NCI-H2227 (cell line): ENCODE measurements around the gene C10orf95.
"Not testable (repeated sequence)": the region's sequence is repeated elsewhere in the genome, so short reads cannot be mapped to it uniquely, and the experiment has no call there.

Experiments used
- DNase-seq: peaks from one replicate; lab custom pipeline; 2025; ENCODE audit not compliant: unreplicated experiment; lab: John Stamatoyannopoulos, UW

The C10orf95 gene

DNA sequence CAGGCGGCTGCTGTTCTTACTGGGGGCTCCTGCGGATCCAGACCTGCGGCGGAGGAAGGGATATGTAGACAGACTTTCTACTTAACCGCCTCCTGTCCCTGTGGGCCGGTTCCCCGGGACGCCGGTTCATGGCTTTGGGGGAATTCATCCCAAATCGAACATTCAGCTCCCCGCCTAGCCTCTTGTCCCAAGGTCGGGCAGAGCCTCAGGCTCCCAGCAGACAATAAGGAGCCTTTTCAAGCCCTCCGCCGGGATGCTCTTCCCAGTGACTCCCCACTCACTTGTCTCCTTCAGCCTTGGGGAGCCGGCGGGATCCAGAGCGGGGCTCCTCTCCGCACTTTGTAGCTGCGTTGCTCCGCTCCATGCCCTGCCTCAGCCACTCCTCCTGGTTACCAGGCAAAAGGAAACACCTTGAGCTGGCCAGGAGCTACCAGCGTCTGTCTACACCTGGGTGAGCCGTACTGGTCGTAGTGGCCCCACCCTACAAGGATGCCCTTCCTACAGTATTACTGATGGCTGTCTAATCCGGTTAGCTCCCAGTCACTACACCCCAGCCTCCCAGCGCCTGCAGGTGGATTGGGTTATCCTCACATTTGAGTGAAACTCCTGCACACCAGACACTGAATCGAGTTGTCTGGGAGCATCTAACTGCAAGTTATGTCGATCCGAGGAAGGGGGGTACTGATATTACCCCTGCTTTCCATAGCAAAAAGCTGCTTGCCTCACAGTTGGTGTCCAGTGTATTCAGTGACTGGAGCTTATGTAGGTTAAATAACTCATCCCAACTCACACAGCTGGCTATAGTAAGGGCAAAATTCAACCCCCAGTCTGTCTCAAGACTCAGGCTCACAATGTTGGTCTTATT, at the start of gene C10orf95:
C10orf95 (minus strand) TSS at position 439 of the 865 bp plus-strand sequence. CDS start 450 bp downstream, outside the sequence.
- DNase-seq = no peak

- DNase-seq = not testable (repeated sequence)
These were observed 49.3 kb upstream of the C10orf95 start for GRCh38 chr10:102500686-102501085.

GRCh38 chr10:102499356-102499755, 48.0 kb upstream of the C10orf95 start:
- DNase-seq = no peak

GRCh38 chr10:102497545-102497944, 46.2 kb upstream of the C10orf95 start:
- no peak for DNase-seq

GRCh38 chr10:102493771-102494170, 42.4 kb upstream of the C10orf95 start:
- no peak for DNase-seq

GRCh38 chr10:102492983-102493382, 41.6 kb upstream of the C10orf95 start:
- no peak for DNase-seq

GRCh38 chr10:102492344-102492939, 41.1 kb upstream of the C10orf95 start:
- DNase-seq = no peak

DNA sequence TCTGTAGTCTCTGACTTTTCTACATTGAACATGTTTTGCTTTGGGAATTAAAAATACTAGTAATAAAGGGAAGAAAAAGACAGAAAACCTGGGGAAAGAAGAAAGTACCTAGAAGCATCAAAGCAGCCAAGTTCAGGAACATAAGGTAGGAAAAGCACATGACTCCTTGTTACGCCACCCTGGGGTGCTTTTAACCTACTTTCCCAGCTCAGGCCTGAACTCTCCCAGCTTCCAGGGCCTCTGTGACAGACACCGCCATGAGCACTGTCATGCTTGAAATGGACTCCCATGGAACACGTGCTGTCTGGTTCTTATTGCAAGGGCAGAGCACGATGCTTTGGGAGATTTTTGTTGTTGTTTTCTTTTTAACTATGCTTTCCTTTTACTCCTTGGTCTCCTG, 39.8 kb upstream of the C10orf95 start:
- DNase-seq = no peak

DNA sequence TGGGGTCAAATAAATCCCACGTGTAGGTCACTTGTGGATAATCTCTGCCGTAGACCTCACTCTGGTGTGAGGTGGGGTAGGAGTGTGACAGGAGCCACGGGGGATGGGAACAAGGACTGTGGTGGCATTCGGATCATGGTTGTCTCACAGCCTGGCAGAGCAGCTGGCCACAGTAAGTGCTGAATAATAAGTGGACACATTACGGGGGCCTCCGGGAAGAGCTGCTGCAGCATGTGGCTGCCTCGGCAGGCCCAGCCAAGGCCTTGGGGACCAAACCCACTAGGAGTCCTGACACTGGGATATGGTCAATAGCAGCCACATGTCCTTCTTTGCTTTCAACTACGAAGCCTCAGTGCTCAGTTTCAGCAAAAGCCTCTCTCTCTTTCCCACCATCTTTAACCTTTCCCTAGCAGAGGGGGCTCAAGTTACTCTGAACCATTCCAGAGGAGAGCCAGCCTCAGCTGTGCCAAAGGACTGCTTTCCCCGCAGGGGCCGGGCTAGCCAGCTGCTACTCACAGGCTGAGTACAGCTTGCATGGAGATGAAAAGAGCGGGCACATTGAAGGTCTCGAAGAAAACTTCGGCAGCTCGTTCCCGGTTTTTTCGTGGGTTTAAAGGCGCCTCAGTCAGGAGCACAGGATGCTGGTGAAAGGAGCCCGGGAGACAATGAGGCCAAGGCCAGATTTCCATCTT, 33.9 kb upstream of the C10orf95 start:
- DNase-seq = no peak

GRCh38 chr10:102484021-102484420, 32.7 kb upstream of the C10orf95 start:
- DNase-seq = no peak

GRCh38 chr10:102480396-102480795, 29.1 kb upstream of the C10orf95 start:
- DNase-seq = no peak

DNA sequence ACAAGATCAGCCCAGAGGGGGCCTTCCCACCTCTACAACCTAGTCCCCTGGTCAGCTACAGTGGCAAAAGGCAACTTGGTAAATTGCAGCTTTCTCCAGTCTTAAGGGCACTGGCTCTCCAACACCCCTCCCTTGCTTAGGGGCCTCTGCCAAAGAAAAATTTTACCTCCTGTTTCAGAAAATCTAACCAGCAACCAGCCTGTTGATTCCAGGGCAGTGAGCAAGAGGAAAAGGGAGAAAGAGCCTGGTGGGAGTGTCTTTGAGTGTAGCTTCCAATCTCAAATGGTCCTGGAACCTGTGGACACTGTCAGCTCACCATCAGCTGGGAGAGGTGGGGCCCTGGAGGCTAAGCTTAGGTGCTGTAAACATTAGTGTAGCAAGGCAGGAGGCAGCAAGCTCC, 28.3 kb upstream of the C10orf95 start:
- DNase-seq = no peak

GRCh38 chr10:102476466-102477141, 25.3 kb upstream of the C10orf95 start:
- no peak for DNase-seq

- no peak for DNase-seq
These were observed 24.2 kb upstream of the C10orf95 start for GRCh38 chr10:102475451-102476040.

- no peak for DNase-seq
These were observed 22.3 kb upstream of the C10orf95 start for GRCh38 chr10:102473445-102474331.

DNA sequence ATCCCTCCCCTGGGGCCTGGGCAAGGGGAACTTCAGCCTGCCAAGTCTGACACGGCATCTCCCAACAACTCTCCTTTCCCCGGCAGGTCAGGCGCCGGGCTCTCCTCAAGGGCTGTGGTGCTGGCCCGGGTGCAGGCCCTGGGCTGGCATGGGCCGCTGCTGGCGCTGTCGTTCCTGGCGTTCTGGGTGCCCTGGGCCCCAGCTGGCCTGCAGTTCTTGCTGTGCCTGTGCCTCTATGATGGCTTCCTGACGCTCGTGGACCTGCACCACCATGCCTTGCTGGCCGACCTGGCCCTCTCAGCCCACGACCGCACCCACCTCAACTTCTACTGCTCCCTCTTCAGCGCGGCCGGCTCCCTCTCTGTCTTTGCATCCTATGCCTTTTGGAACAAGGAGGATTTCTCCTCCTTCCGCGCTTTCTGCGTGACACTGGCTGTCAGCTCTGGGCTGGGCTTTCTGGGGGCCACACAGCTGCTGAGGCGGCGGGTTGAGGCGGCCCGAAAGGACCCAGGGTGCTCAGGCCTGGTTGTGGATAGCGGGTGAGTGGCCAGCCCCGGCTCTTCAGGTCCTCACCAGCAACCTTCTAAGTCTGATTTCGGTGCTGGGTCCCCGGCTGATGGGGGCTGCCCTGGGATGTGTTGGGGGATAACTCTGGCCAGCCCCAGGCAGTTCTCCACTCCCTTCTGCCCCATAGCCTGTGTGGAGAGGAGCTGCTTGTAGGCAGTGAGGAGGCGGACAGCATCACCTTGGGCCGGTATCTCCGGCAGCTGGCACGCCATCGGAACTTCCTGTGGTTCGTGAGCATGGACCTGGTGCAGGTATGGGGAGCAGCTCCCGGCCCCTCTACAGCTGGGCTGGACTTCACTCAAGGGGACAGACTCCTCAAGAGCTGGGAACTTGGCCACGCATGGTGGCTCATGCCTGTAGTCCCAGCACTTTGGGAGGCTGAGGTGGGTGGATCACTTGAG, 19.5 kb upstream of the C10orf95 start:
- DNase-seq = no peak

- no peak for DNase-seq
These were observed 17.3 kb upstream of the C10orf95 start for GRCh38 chr10:102468683-102469082.

DNA sequence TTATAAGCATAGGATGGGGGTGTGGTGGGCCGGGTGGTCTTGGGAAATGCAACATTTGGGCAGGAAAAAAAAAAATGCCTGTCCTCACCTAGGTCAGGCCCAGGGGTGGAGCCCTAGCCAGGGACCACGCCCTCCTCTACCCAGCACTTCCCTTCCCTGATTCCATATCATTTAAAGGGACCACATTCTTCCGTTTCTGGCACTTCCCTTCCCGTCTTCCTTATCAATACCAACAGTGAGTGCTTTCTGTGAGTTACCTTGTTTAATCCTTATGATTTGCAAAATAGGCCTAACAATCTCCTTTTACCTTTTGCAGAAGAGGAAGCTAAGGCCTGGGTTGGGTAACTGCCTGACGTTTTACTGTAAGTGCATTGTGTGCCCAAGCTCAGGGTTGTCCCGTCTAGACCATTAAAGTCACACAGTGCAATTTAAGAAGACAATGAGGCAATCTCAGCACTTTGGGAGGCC, 16.7 kb upstream of the C10orf95 start:
- DNase-seq = no peak

DNA sequence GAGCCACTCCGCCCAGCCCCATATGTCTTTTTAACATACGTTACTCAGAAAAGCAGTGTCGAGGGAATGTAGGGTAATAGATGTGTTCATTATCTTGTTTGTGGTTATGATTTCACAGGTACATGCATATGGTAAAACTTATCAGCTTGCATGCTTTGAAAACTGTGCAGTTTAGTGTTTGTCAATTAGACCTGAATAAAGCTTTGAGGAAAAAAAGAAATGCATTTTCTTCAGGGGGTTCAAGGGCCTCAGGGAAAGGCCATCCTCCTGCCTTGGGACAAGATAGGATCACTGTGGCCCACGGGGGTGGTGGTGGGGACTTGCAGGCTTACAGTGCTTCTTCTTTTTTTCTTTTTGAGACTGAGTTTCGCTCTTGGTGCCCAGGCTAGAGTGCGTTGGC, 16.0 kb upstream of the C10orf95 start:
- DNase-seq = no peak
